B cell (primary cell): ENCODE results near the gene RHOA.

ENCODE experiments used
- EZH2 ChIP-seq: IDR thresholded peaks from 2 replicates; pipeline ENCODE4 v1.6.1; 2012; ENCODE audit warnings: borderline replicate concordance, low read depth, mild to moderate bottlenecking, moderate library complexity, low read length; ENCODE audit not compliant: insufficient read depth, poor library complexity, severe bottlenecking
- TF ChIP-seq, protein P1 (sequence below): fragments of 200-600 bp; IDR thresholded peaks from one replicate; pipeline ENCODE4 v1.8.0; 2022; ENCODE audit warnings: antibody characterized with exemption, mild to moderate bottlenecking

- TF ChIP-seq, protein P1, sequence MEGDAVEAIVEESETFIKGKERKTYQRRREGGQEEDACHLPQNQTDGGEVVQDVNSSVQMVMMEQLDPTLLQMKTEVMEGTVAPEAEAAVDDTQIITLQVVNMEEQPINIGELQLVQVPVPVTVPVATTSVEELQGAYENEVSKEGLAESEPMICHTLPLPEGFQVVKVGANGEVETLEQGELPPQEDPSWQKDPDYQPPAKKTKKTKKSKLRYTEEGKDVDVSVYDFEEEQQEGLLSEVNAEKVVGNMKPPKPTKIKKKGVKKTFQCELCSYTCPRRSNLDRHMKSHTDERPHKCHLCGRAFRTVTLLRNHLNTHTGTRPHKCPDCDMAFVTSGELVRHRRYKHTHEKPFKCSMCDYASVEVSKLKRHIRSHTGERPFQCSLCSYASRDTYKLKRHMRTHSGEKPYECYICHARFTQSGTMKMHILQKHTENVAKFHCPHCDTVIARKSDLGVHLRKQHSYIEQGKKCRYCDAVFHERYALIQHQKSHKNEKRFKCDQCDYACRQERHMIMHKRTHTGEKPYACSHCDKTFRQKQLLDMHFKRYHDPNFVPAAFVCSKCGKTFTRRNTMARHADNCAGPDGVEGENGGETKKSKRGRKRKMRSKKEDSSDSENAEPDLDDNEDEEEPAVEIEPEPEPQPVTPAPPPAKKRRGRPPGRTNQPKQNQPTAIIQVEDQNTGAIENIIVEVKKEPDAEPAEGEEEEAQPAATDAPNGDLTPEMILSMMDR = peak; percentile 42
- no peak for TF ChIP-seq EZH2
Observed at GRCh38 chr3:49327485-49327884, 84.3 kb downstream of the RHOA start.
